Stimulated activated CD8-positive, alpha-beta memory T cell treated with anti-CD3 and anti-CD28 coated beads, Interleukin-12 subunit alpha, Interleukin-12 subunit beta, amount 100 ng/mL, for 1 hour (primary cell): ENCODE data around the gene EPS15.
"Not testable (repeated sequence)": the region's sequence is repeated elsewhere in the genome, so short reads cannot be mapped to it uniquely, and the experiment has no call there.

Source experiments
- DNase-seq: peaks from one replicate; pipeline ENCODE4 v3.0.0-alpha.2; 2020; ENCODE audit warnings: low read depth

Gene EPS15

DNA sequence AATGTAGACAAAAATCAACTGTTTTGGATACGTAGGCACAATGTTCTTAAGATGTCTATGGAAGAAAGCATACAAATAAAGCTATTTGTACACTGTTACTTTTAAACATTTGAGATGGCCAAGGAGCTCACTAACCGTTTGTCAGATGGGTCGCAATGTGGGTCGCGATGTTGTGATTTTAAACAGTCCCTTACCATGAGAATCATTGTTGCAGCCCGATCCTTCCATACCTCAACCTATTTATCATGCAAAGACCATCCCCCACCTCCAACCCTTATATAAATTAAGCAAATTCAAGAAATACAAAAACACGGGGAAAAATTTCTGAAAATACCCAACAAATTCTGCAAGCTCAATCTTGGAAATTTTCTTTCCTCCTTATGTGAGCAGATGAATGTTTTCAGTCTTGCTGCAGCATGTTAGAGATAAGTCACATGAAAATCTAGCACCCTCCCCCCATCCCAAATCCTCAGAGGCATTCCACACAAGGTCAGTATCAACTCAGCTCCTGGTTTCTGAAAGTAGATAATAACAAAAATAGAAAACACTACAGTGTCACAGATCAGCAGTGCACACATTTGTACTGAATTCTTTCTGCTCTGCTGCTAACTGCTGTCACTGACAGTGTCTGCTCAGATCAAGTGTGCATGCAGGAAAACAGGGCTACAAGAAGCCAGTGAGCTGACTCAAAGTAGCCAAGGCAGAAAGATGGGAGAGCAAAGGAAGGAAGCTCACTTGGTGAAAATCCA, 95.8 kb downstream of the EPS15 start:
- no peak for DNase-seq

DNA sequence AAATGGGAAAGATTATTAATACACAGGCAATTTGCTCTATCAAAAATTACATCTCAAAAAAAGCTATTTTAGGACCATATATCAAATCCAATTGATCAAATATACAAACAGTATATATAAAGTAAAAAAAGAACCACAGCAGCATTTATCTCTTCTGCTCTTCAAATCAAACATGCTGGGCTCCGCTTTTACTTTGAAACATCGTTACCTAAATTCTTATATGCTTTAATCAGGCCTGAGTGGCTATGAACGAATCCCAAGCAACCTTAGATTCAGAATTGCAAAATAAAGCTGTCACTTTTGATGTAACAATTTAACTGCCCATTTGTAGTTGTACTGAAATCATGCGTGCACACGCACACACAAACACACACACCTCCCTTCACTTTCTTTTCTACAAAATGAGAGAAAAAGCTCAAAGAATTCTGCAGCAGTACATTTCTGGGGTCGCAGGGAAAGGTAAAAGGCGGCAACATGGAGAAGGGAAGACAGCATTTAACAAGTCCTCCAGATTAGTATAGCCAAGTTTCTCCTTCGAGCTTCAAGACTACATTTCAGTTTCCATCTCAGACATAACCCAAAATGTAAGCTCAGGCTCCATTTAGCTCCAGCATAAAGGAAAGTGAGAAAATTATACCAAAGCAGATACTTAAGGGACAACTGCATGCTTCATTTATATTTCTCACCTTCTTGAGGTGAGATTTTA, 96.5 kb downstream of the EPS15 start:
- no peak for DNase-seq

DNA sequence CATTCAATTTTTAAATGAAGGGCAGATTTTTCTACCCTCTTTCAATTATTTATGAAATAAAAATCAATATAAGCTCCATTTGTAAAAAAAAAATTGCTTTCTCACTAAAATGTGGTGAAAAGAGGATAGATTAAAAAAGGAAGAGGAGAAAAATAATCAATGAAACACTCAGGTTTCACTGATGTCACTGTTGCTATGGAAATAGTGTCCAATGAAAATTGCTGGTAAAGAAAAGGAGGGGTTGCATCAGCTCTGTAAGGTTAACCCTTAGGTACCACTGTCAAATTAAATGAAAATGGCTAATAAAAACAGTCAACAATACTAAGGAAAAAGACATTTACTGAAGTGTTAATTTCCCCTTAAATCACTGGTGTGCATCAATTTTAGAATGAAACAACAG, 97.1 kb downstream of the EPS15 start:
- no peak for DNase-seq

DNA sequence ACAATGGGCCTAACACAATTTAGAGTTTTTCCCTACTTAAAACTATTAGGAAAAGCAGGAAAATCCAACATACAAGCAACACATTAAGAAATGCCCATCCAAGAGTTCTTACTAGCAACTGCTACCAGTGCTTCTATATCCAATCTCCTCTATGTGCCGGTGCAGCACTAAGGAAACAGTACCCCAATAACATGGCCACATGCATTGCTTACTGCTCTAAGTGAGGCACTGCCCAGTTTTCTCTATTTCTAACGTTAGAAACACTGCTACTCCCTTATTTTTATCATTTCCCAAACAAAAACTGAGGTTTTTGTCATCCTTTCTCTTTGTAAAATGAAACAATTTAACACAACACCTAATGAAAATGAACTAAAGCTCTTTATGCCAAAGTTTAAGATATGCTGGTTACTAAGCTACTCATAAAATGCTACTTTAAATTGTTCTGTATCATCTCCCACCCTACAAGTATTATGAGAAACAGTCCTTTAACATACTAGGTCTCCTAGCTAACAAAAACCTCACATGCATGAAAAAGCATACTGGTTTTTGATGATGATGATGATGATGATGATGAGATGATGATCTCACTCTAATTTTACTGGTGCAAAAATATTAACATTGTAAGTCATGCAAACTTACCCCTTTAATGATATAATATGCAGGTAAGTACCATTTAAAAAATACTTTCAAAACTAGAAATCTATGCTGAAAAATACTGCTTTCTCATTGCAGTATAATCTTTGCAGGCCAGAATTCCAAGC, 98.0 kb downstream of the EPS15 start:
- no peak for DNase-seq

DNA sequence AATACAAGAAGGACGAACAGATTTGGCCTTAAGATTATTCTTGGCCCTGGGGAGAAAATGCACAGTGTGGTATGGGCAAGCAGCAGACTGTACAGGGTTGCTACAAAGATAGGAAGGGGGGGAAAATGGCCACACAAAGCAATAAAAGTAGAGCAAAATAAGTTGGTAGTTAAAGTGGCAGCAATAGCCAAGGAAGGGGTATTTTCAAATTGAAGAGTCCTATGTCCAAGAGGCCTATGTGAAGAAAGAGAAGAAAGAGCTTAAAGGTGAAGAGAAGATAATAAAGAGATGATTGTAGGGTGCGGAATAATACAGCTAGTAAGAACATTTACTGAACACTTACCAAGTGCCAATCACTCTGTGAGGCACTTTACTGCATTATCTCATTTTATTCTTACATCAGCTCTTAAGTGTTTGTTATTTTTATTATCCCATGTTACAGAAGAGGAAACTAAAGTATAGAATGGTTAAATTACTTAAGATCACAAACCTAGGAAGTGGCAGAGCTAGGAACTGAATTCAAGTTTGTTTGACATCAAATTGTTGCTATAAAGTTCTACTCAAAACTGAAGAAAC, 100.6 kb downstream of the EPS15 start:
- no peak for DNase-seq

DNA sequence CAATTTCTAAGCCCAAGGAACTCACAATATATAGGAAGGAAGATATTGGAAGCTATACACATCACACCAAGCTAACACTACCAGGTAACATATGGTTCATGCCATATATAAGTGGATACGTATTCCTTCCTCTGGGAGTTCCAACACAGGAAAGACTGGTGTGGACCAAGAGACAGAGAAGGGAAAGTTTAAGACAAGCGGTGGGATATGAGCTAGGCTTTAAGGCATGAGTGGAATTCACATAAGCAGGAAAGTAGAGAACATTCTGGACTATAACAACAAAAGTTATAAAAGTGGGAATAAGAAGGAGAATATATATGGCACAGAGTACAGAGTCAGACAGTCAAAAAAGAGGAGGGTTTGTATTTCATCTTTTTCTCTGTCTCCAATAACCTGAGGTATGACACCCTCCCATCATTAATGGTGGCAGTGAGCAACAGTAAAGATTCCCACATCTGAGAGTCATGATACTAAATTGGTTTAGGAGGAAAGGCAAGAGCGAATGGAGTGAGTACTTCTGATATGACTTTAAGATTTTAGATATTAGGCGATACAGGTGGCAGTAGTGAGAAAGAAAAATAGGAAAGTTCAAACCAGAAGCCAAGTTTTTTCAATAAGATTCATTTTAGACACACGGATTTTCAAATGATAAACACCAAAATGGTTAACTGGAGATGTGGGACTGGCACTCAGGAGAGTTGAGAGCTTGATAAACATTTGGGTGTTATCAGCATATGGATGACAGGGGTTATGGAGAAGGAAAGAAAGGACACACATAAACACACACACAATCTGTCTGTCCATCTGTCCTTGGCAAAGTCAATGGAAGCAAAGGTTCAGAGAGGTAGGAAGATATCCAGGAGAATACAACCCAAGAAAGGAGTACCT, 101.3 kb downstream of the EPS15 start:
- no peak for DNase-seq

DNA sequence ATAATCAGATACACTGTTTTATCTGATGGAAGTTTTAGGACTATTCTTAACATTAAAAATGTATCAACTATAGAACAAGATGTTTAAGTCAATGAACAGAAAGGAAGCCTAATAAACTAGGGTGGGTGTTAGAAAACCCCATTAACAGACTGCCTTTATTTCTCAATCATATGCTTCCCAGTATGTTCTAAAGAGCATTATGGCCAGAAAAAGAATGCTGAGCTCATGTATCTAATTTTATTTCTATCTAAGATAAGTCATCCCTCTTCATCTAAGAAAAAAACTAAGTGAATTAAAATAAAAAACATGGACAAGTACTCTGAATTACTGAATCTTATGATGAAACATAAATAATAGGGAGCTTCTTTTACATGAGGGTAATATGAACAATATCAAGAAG, 102.2 kb downstream of the EPS15 start:
- no peak for DNase-seq

DNA sequence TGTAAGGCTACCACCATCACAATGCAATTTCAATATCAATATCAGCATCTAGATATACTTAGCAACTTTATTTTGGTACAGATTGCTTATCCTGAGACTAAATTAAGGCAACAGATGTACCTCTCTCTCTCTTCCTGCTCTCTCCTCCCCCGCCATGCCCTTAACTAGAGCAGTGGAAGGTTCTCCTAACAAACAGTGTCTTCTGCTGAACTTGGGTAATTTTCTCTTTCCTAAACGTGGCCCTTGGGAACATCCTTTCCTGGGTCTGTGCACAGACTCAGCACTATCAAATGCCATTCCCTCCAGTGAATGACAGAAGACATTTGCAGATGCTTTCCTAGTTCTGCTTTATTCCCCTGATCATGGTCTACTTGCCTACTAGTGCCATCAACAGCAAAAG, 103.1 kb downstream of the EPS15 start:
- DNase-seq: no peak

DNA sequence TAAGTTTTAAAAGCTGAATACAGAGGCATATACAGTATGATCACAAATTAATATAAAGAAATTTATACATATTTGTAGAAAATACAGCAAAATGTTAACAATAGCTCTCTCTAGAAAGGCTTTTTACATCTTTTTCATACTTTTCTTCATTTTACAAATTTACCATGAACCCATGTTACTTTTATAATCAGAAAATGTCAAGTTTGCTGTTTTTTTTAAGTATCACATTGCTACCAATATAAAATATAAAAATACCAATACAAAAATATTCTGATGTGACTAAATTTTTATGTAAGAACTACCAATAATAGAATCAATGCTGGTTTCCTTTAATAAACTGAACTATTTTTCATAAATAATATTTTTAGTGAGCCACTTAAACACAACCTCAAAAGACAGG, 104.3 kb downstream of the EPS15 start:
- DNase-seq: no peak

DNA sequence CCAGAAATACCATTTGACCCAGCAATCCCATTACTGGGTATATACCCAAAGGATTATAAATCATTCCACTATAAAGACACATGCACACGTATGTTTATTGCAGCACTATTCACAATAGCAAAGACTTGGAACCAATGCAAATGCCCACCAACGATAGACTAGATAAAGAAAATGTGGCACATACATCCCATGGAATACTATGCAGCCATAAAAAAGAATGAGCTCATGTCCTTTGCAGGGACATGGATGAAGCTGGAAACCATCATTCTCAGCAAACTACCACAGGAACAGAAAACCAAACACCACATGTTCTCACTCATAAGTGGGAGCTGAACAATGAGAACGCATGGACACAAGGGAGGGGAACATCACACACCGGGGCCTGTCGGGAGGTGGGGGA, 107.2 kb downstream of the EPS15 start:
- not testable (repeated sequence) for DNase-seq

DNA sequence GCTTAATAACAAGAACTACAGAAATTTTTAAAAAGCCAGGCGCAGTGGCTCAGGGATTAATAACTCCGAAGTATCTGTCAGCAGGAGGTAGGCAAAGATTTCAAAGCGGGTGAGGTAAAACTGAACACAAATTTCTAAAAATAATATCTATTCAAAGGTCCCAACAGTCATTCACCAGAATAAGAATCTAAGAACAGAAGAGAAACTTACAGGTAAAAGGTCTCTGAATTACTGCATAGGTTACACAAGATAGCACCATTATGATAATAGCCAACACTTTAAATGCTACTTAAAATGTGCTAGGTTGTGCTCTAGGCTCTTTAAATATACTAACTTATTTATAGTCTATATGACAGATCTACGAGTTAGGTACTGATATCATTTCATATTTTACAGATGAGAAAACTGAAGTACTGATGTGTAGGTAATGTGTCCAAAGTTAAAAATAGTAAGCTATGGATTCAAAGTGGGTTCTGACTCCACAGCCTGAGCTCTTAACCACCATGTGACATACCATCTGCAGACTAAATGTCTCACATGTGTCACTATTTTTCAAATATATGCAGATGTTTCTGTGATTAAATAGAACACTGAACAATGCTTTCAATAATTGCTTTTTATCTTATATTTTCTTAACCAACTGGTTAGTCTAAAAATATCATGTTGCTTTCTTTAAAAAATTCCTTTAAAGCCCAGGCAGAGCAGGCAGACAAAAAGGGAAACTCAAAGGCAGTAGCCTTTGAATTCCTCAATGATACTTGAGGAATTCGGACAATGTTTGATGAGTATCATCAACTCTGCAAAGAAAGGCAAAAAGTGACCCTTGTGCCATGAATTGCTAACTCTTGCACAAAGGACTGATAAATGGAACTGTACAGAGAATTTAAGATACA, 108.3 kb downstream of the EPS15 start:
- DNase-seq: no peak

DNA sequence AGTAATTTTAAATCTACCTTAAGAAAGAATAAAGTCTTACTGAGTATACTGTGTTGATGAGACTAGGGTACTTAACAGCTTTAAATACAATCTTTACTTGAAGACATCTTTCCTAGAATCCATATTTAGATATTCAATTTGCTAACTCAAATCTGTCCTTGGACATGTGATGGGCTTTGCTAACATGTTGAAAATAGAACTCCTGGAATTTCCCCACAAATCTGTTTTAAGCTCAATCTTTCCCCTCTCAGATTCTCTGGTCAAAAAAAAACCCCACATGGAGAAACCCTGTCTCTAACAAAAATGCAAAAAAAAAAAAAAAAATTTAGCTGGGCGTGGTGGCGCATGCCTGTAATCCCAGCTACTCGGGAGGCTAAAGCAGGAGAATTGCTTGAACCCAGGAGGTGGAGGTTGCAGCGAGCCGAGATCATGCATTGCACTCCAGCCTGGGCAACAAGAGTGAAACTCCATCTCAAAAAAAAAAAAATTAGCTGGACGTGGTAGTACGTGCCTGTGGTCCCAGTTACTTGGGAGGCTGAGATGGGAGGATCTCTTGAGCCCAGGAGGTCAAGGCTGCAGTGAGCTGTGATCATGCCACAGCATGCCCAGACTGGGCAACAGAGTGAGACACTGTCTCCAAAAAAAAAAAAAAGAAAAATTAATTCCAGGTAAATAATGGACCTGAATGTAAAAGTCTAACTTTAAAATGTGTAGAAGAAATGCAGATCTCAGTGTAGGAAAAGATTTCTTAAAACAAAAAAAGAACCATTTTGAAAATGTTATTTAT, 109.1 kb downstream of the EPS15 start:
- not testable (repeated sequence) for DNase-seq

DNA sequence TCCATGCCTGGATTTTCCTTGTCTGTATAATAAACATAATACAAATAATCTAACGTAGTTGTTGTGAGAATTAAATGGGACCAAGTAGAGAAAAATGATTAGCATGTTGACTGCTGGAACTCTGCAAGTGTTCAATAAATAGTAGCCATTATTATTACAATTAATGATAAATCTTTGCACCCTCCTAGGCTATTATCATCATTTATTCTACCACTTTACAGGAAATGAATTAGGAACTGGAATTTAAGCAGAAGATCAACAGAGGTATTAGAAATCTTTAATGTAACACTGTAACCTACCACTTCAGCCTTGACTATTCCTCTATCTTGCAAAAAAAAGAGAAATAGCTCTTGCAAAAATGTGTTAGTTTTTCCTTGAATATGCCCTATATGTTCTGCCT, 126.8 kb downstream of the EPS15 start:
- DNase-seq: no peak

DNA sequence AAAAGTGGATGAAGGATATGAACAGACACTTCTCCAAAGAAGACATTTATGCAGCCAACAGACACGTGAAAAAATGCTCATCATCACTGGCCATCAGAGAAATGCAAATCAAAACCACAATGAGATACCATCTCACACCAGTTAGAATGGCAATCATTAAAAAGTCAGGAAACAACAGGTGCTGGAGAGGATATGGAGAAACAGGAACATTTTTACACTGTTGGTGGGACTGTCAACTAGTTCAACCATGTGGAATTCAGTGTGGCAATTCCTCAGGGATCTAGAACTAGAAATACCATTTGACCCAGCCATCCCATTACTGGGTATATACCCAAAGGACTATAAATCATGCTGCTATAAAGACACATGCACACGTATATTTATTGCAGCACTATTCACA, 128.4 kb downstream of the EPS15 start:
- DNase-seq: not testable (repeated sequence)

DNA sequence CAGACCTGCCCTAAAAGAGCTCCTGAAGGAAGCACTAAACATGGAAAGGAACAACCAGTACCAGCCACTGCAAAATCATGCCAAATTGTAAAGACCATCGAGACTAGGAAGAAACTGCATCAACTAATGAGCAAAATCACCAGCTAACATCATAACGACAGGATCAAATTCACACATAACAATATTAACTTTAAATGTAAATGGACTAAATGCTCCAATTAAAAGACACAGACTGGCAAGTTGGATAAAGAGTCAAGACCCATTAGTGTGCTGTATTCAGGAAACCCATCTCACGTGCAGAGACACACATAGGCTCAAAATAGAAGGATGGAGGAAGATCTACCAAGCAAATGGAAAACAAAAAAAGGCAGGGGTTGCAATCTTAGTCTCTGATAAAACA, 131.8 kb downstream of the EPS15 start:
- DNase-seq: not testable (repeated sequence)

DNA sequence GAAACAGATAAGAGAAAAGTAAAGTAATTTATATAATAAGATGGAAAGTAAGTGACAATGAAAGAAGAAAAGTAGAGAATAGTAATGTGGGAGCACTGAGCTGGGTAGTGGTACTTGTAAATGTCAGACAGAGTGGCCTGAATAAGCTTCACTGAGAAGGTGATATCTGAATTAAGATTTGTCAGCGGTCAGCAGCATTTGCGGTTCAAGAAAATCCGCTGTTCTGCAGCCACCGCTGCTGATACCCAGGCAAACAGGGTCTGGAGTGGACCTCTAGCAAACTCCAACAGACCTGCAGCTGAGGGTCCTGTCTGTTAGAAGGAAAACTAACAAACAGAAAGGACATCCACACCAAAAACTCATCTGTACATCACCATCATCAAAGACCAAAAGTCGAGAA, 132.8 kb downstream of the EPS15 start:
- DNase-seq: not testable (repeated sequence)

DNA sequence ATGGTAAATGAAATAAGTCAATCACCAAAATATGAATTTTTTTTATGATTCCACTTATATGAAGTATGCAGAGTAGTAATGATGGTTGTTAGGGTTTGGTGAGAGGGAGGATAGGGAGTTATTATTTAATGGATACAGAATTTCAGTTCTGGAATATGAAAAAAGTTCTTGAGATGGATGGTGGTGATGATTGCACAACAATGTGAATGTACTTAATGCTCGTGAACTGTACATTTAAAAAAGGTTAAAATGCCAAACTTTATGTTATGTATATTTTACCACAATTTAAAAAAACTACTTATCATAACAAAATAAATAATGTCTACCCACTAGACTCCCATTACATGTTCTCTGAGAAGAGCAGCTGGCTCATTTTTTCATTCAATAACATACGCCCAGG, 133.3 kb downstream of the EPS15 start:
- no peak for DNase-seq

DNA sequence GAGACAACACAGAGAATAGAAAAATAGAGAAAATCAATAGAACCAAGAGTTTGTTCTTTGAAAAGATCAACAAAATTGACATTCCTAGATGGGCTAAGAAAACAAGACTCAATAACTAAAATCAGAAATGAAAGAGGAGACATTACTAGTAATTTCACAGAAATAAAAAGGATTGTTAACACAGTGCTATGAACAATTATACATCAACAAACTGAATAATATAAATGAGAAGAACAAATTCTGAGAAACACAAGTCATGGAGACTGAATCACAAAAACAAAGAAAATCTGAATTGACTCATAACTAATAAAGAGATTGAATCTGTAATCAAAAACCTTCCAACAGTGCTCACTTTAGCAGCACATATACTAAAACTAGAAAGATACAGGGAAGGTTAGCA, 137.1 kb downstream of the EPS15 start:
- DNase-seq: no peak

DNA sequence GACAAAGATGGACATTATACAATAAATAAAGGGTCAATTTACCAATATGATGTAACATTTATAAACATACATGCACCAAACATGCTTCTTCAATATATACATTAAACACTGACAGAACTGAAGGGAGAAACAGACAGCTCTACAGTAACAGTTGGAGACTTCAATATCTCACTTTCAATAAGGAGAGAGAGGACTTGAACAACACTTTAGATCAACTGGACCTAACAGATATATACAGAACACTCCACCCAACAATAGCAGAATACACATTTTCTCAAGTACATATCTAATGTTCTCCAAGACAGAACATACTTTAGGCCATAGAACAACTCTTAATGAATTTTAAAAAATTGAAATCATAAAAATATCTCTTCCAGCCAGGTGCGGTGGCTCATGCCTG, 138.1 kb downstream of the EPS15 start:
- no peak for DNase-seq

DNA sequence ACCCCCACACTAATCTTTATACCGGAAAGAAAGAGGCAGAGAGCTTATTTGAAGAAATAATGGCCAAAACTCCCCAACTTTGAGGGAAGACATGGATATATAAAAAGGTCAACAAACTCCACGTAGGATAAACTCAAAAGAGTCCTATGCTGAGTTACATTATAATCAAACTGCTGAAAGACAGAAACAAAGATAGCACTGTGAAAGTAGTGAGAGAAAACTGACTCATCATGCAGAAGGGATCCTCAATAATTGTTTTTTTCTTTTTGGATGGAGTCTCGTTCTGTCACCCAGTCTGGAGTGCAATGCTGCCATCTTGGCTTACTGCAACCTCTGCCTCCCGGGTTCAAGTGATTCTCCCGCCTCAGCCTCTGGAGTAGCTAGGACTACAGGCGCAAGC, 140.2 kb downstream of the EPS15 start:
- DNase-seq: no peak
